HPDE6-E6E7 (cell line): ENCODE data around the gene MEGF6.

ENCODE experiments used
- DNase-seq: peaks from one replicate; pipeline ENCODE4 v3.0.0; 2011; ENCODE audit warnings: missing footprints; ENCODE audit errors: extremely low spot score

MEGF6 gene

DNA sequence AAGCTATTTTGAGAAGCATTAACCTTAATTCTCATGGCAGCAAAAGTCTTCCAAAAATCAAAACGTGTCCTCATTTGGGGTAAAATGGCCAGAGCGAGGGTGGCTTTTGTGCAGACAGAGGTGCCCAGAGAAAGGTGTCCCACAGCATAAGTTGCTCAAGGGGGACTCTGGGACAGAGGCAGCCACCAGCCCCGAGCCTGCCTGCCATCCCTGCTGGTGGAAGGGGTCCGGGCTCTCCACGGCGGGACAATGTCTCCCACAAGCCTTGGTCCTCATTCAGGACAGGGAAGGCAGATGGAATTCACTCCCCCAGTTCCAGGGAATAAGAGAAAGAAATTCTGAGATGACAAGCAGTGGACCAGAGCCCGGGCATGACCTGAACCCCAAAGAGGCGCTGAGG lies 169.4 kb downstream of the MEGF6 start:
- DNase-seq, result no peak

DNA sequence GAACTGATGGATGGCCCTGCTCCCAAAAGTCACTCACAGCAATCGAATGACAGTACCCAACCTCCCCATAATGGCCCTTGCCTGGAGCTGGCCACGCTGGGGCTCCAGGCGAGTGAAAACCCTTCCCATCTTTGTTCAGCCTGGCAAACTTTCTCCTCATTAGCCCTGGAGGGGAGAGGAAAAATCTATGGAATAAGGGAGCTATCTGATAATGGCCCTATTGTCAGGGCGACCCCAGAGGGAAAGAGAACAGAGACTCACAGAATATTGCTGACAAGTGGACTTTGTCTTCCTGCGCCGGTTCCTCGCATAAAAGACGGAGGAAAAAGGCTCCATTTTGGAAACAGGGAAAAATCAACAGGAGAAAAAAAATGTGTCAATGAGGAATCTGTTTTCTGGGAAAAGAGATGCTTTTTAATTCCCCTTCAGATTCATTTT lies 169.9 kb downstream of the MEGF6 start:
- DNase-seq, result no peak

DNA sequence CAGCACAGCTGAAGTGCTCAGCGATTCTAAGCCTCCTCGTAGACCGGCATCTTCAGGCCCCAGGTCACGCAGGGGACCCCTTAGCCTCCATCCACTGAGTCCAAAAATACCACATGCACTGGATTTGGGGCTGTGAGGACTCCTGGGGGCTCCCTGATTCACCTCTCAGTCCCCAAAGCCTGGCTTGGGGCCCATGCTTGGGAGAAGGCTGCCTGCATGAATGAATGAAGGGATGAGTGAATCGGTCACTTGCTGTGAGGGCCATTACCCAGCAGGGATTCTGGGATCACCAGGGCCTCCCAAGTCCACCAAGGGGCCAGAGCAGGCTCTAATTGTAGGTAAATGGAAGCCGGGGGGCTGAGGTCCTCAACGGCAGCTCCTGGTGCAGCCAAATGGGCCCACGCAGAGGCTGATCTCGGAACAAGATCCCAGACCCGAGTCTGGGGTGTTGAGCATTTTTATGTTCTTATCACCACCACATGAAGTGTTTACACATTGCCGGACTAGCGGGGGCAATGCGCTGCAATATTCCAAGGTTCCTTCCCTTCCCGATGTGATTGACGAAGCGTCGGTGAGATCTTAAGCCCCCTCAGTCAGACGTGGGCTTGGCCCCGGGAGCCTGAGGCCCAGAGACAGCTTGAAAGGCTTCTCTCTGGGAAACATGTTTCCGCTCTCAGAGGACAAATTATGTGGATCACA lies 170.4 kb downstream of the MEGF6 start:
- DNase-seq, result no peak

DNA sequence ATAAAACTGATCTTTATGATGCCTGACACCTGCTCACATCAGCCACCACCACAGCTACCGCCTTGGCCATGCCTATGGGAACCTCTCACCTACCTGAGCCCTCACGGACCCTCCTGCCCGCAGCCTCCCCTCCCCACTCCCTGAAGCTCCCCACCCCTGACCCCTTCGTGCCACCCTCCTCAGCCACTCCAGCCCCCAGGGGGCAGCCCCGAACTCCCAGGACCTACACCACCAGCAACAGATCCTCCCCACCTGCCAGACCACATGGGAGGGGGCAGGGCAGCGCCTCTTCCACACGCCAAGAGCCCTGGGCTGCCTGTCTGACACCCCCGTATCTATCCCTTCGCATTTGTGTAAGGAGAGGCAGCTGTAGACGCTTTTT lies 171.0 kb downstream of the MEGF6 start:
- no peak for DNase-seq
